Activated T-cell treated with anti-CD3 and anti-CD28 coated beads for 48 hours (primary cell): ENCODE measurements around the gene RAD9A.

Source experiments
- DNase-seq: peaks from one replicate; pipeline ENCODE4 v3.0.0-alpha.2; 2020; ENCODE audit warnings: low read depth

The RAD9A gene

GRCh38 chr11:67391304-67392182 lies at the start of gene RAD9A:
Gene RAD9A (plus strand): TSS chr11:67391986. CDS start chr11:67392045, 59 bp downstream.
- DNase-seq = peak; percentile 92

- no peak for DNase-seq
Measured at GRCh38 chr11:67344264-67344663, 47.5 kb upstream of the RAD9A start.

- DNase-seq = no peak
Measured at GRCh38 chr11:67345247-67345919, 46.4 kb upstream of the RAD9A start.

- DNase-seq = no peak
Measured at GRCh38 chr11:67345920-67346819, 45.6 kb upstream of the RAD9A start.

- no peak for DNase-seq
Measured at GRCh38 chr11:67347964-67348749, 43.6 kb upstream of the RAD9A start.

- DNase-seq = no peak
Measured at GRCh38 chr11:67349036-67349435, 42.8 kb upstream of the RAD9A start.

- no peak for DNase-seq
Measured at GRCh38 chr11:67349457-67349856, 42.3 kb upstream of the RAD9A start.

GRCh38 chr11:67349928-67350465 lies 41.8 kb upstream of the RAD9A start:
- no peak for DNase-seq

GRCh38 chr11:67351275-67352005 lies 40.3 kb upstream of the RAD9A start:
- DNase-seq = peak; percentile 57

- DNase-seq = no peak
Measured at GRCh38 chr11:67352546-67353316, 39.1 kb upstream of the RAD9A start.

- peak; percentile 95 for DNase-seq
Measured at GRCh38 chr11:67353317-67354074, 38.3 kb upstream of the RAD9A start, which contains the start of gene POLD4. Gene POLD4 (minus strand): TSS chr11:67353546. CDS start chr11:67353399, 147 bp downstream.

GRCh38 chr11:67354075-67355022 lies 37.4 kb upstream of the RAD9A start:
- no peak for DNase-seq

GRCh38 chr11:67355023-67355793 lies 36.6 kb upstream of the RAD9A start:
- DNase-seq = no peak

GRCh38 chr11:67355794-67356386 lies 35.9 kb upstream of the RAD9A start:
- DNase-seq = no peak

- DNase-seq = no peak
Measured at GRCh38 chr11:67356387-67356863, 35.4 kb upstream of the RAD9A start.

- peak; percentile 62 for DNase-seq
Measured at GRCh38 chr11:67356864-67357561, 34.8 kb upstream of the RAD9A start.
